ENCODE measurements around the gene WDR41. TPM values are rescaled to one million over a fixed set of nuclear protein-coding genes. Genes with fewer than 3 reads are reported as not detected.

Gene WDR41
- total and polyA plus RNA-seq, 2 experiments from 2014 or later = 96.9 to 173 TPM

DNA sequence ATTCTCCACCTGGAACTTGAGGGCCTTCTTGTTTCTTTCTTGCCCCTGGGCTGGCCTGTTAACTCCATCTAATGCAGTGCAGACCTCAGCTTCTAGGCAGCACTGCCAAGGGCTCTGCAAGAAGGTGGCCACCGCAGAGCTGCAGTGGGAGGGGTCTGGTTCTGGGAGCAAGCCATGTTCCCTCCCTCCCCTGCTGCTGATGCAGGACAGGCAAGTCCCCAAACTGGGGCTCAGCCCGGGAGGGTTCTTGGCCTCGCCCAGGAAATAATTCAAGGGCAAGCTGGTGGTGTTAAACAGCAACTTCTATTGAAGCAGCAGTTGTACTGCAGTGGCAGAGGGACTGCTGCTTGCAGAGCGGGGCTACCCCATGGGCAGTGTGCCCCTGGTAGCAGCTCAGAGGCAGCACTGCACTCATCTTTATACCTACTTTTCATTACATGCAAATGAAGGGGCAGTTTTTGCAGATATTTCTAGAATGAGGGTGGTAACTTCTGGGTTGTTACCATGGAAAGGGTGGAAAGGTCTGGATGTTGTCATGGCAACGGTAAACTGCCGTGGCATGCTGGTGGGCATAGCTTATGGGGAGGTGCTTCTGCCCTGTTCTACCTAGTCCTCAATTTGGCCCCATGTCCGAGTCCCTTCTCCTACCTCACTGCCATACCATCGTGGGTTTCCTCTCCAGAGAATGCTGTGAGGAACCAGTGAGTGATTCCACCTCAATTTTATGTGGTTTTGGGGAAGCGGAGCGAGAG, 82.1 kb downstream of the WDR41 start:
- in situ Hi-C loops (cut with MboI) = no loop called here
- H3K9ac ChIP-seq = no peak overlapping the region
- no peaks in the 10 kb centered on the region for H3K36me3 ChIP-seq (ENCODE audit: low read depth)
- DNase-seq = no peak
- H3K4me1 ChIP-seq (ENCODE audit: insufficient read depth) = no peaks in the 10 kb centered on the region
- no peak overlapping the region for H3K4me2 ChIP-seq (ENCODE audit: unreplicated experiment)
- WGBS, 2 experiments (ENCODE audit: low coverage in 1 of 2, low lambda C conversion rate in 2 of 2, missing lambda C conversion rate in 2 of 2) = 53 to 56% methylated on average over 10 of the region's 10 CpGs
- no peaks in the 10 kb centered on the region for H3K9me2 ChIP-seq (ENCODE audit: insufficient read depth)
- H3K27me3 ChIP-seq (replicated peaks; ENCODE audit: insufficient read depth) = no peaks in the 10 kb centered on the region
- no peak overlapping the region for H3K27ac ChIP-seq
- no peaks in the 10 kb centered on the region for H3K79me2 ChIP-seq (ENCODE audit: insufficient read depth)
- no peak overlapping the region for H2AFZ ChIP-seq
- H3K4me3 ChIP-seq = no peak overlapping the region
- no peaks in the 10 kb centered on the region for H3K9me3 ChIP-seq (ENCODE audit: low read depth)
- H4K20me1 ChIP-seq (ENCODE audit: insufficient read depth) = no peaks in the 10 kb centered on the region
- no peaks in the 10 kb centered on the region for H3F3A ChIP-seq (ENCODE audit: insufficient read depth)
- TF ChIP-seq EZH2 (IDR thresholded peaks at IDR 0.05; ENCODE audit: insufficient read depth, poor library complexity, severe bottlenecking) = no peak
- no peak for TF ChIP-seq EZH2phosphoT487 (IDR thresholded peaks at IDR 0.05; ENCODE audit: insufficient read depth, low read depth)

DNA sequence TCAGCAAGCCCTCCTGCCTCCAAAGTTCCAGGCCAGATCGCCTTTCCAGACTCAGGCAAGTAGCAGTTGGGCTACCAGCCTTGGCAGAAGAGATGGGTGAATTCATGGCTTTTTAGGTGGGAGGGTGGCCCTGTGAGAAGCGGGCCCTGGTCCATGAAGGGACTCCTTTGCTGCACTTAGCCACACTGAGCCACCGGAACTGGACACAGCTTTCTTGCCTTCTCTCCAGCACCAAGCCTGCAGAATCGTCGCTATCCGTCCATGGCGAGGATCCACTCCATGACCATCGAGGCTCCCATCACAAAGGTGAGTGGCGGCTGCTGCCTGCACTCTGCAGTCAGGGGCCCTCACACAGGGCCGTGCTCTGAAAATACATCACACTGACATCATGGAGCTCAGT, 85.0 kb downstream of the WDR41 start:
- 87 to 90% methylated on average over 10 of the region's 10 CpGs for WGBS, 2 experiments (ENCODE audit: low coverage in 1 of 2, low lambda C conversion rate in 2 of 2, missing lambda C conversion rate in 2 of 2)

DNA sequence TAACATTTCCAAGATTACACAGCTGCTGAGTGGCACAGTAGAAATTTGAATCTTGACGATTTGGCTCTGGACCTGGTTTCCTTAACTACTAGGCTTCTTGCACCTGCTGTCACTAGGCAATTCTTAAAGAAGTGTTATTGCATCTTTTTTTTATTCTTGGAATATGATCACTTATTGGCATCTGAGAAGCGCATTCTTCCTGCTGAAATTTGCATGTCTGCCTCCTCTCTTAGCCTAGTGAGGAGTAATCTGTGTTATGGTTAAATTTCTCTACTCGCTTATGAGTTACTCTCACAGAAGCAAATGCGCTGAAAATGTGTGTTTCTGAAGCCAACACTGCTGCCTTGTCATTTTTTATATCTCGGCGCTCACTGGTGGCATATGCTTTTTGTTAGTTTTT, 89.3 kb downstream of the WDR41 start:
- peaks cover 17% of the 10 kb centered on the region for H3F3A ChIP-seq (ENCODE audit: insufficient read depth)
- H3K27me3 ChIP-seq (replicated peaks; ENCODE audit: insufficient read depth) = no peaks in the 10 kb centered on the region
- TF ChIP-seq EZH2 (IDR thresholded peaks at IDR 0.05; ENCODE audit: insufficient read depth, poor library complexity, severe bottlenecking) (no peak), EZH2phosphoT487 (IDR thresholded peaks at IDR 0.05; ENCODE audit: insufficient read depth, low read depth) (no peak)
- no peaks in the 10 kb centered on the region for H4K20me1 ChIP-seq (ENCODE audit: insufficient read depth)
- H3K4me3 ChIP-seq = no peak overlapping the region
- no peaks in the 10 kb centered on the region for H3K79me2 ChIP-seq (ENCODE audit: insufficient read depth)
- H3K9me2 ChIP-seq (ENCODE audit: insufficient read depth) = no peaks in the 10 kb centered on the region
- H3K27ac ChIP-seq = no peak overlapping the region
- peaks cover 11% of the 10 kb centered on the region for H3K4me1 ChIP-seq (ENCODE audit: insufficient read depth)
- no peaks in the 10 kb centered on the region for H3K9me3 ChIP-seq (ENCODE audit: low read depth)
- WGBS, 2 experiments (ENCODE audit: low coverage in 1 of 2, low lambda C conversion rate in 2 of 2, missing lambda C conversion rate in 2 of 2) = 35 to 38% methylated on average over 6 of the region's 6 CpGs
- no peak overlapping the region for H3K4me2 ChIP-seq (ENCODE audit: unreplicated experiment)
- no peaks in the 10 kb centered on the region for H3K36me3 ChIP-seq (ENCODE audit: low read depth)
- H2AFZ ChIP-seq = no peak overlapping the region
- no peak for DNase-seq
- in situ Hi-C loops (cut with MboI) = no loop called here
- H3K9ac ChIP-seq = no peak overlapping the region

More for the DNA sequence above, 85.0 kb downstream of the WDR41 start:
- H3K4me3 ChIP-seq = no peak overlapping the region
- H3F3A ChIP-seq (ENCODE audit: insufficient read depth) = no peaks in the 10 kb centered on the region
- no peaks in the 10 kb centered on the region for H4K20me1 ChIP-seq (ENCODE audit: insufficient read depth)
- H3K9ac ChIP-seq = no peak overlapping the region
- H3K27me3 ChIP-seq (replicated peaks; ENCODE audit: insufficient read depth) = no peaks in the 10 kb centered on the region
- H3K36me3 ChIP-seq (ENCODE audit: low read depth) = no peaks in the 10 kb centered on the region
- DNase-seq = no peak
- H3K79me2 ChIP-seq (ENCODE audit: insufficient read depth) = no peaks in the 10 kb centered on the region
- in situ Hi-C loops (cut with MboI) = no loop called here
- no peak overlapping the region for H3K27ac ChIP-seq
- H3K9me3 ChIP-seq (ENCODE audit: low read depth) = no peaks in the 10 kb centered on the region
- no peak overlapping the region for H2AFZ ChIP-seq
- H3K4me2 ChIP-seq (ENCODE audit: unreplicated experiment) = no peak overlapping the region
- no peaks in the 10 kb centered on the region for H3K9me2 ChIP-seq (ENCODE audit: insufficient read depth)
- H3K4me1 ChIP-seq (ENCODE audit: insufficient read depth) = no peaks in the 10 kb centered on the region
- no peak for TF ChIP-seq EZH2 (IDR thresholded peaks at IDR 0.05; ENCODE audit: insufficient read depth, poor library complexity, severe bottlenecking)
- no peak for TF ChIP-seq EZH2phosphoT487 (IDR thresholded peaks at IDR 0.05; ENCODE audit: insufficient read depth, low read depth)

DNA sequence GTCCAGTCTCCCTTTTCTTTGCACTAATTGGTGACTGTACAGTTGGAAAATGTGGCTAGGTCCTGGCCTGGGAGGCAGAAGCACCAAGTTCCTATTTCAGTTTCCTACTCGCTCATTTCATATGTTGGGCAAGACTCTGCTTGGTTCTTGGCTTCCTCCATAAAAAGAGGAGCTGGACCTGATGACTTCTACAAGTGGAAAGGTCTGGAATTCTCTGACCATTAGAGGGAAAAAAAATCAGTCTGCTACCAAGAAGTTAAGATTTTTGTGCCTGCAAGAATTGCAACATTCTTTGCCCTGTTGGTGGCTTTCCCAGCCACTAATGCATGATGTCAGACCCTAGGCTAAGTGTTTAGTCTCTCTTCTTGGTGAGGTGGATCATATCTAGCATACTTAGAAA, 91.5 kb downstream of the WDR41 start:
- no peaks in the 10 kb centered on the region for H3K27me3 ChIP-seq (replicated peaks; ENCODE audit: insufficient read depth)
- TF ChIP-seq EZH2 (IDR thresholded peaks at IDR 0.05; ENCODE audit: insufficient read depth, poor library complexity, severe bottlenecking) (no peak), EZH2phosphoT487 (IDR thresholded peaks at IDR 0.05; ENCODE audit: insufficient read depth, low read depth) (no peak)

More for the DNA sequence above, 91.5 kb downstream of the WDR41 start:
- H3K9ac ChIP-seq = no peak overlapping the region
- peak overlapping the region; percentile 24 for H3K4me2 ChIP-seq (ENCODE audit: unreplicated experiment)
- no peak overlapping the region for H2AFZ ChIP-seq
- H3K9me2 ChIP-seq (ENCODE audit: insufficient read depth) = no peaks in the 10 kb centered on the region
- no peaks in the 10 kb centered on the region for H4K20me1 ChIP-seq (ENCODE audit: insufficient read depth)
- no peaks in the 10 kb centered on the region for H3K36me3 ChIP-seq (ENCODE audit: low read depth)
- WGBS, 2 experiments (ENCODE audit: low coverage in 1 of 2, low lambda C conversion rate in 2 of 2, missing lambda C conversion rate in 2 of 2) = 7 to 18% methylated on average over 1 of the region's 1 CpG
- H3K79me2 ChIP-seq (ENCODE audit: insufficient read depth) = no peaks in the 10 kb centered on the region
- peaks cover 11% of the 10 kb centered on the region for H3K4me1 ChIP-seq (ENCODE audit: insufficient read depth)
- H3F3A ChIP-seq (ENCODE audit: insufficient read depth) = peaks cover 17% of the 10 kb centered on the region
- peak; percentile 81 for DNase-seq
- no peak overlapping the region for H3K4me3 ChIP-seq
- H3K9me3 ChIP-seq (ENCODE audit: low read depth) = no peaks in the 10 kb centered on the region
- H3K27ac ChIP-seq = peak overlapping the region; percentile 10; the same call in 1 of the 2 replicates
- in situ Hi-C loops (cut with MboI) = no loop called here
